ENCODE data around the gene KCNQ2.

Gene KCNQ2

GRCh38 chr20:63471002-63471716 lies 1.3 kb downstream of the KCNQ2 start:
- DNase-seq (ENCODE audit: low read depth): no peak

DNA sequence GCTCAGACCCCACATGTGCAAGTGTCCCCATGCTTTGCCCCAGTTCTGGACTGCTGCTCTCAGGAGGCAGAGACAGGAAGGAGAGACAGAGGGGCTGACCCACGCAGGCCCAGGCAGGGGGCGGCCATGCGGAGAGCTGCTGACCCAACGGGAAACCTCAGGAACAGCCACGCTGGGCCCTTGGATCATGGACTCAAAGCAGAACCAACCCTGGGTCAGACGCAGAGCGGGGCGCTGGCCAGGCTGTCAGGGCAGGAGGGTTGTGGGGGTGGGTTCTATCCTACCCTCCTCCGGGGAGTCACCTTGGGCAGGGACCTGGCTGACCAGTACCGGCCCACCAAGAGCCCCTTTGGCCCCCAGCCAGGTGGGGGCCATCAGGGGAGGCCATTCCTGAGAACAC lies 2.0 kb downstream of the KCNQ2 start:
- DNase-seq (ENCODE audit: low read depth): no peak

DNA sequence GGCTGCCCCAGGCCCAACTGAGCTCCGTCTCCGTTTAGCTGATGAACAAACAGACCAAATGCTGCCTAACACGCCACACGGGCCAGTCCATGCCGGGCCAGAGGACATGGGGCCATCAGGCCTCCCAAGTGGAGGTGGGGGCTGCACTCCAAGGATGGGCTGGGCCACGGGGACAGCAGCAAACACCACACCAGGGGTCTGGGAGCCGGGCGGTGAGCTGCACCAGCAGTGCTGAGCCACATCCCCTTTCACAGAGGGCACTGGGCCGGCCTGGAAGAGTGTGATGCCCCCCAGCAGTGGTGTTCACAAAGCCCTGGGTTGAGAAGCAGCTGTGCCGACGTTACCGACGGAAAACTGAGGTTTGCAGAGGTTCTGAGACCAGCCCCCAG lies 2.7 kb downstream of the KCNQ2 start:
- DNase-seq (ENCODE audit: low read depth): no peak

DNA sequence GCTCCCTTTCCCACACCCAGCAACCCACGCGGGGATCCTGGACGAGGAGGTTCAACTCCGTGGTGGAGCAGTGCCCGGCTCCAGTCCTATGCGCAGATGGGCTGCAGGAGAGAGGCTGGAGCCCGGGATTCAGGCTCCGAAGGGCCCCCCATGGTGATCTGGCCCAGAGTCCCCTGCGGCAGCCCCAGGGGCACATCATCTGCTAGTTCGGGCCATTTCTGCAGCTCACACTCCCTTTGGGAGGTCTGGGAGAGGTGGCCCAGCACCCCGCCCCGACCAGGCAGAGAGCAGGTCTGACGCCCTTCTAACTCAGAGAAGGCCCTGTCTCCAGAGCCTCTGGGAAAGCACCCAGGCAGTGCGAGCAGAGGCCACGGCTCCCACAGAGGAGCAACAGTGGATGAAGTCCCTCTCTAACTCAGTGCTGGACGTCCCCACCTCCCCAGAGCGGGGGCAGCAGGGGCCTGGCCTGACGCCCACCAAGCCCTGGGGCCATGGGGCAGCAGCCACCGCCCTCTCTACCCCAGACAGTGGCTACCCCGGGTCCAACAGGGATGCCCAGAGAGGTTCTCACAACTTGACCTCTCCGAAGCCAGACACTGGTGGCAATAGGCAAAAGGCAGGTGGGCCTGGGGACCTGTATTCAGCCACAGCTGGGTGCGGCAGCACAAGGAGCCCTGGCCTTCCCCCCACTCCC lies 3.3 kb downstream of the KCNQ2 start:
- no peak for DNase-seq (ENCODE audit: low read depth)

DNA sequence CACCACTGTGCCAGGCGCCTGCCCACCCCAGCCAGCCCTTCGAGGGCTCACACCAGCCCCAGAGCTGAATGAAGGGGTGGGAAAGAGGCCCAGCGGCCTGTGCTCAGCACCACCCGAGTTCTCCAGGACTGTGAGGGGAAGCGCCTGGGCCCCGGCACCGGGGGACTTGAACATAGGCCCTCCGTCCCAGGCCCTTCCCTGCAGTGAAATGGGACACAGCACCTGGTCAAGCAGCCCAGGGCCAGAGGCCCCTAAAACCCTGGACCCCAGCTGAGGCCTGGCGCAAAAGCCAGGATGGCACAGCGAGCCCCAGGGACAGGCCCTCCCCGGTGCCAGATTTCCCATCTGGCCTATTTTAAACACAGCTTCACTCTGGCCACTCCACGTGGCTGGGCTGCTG lies 4.0 kb downstream of the KCNQ2 start:
- no peak for DNase-seq (ENCODE audit: low read depth)

GRCh38 chr20:63467294-63468083 lies 5.0 kb downstream of the KCNQ2 start:
- no peak for DNase-seq (ENCODE audit: low read depth)

DNA sequence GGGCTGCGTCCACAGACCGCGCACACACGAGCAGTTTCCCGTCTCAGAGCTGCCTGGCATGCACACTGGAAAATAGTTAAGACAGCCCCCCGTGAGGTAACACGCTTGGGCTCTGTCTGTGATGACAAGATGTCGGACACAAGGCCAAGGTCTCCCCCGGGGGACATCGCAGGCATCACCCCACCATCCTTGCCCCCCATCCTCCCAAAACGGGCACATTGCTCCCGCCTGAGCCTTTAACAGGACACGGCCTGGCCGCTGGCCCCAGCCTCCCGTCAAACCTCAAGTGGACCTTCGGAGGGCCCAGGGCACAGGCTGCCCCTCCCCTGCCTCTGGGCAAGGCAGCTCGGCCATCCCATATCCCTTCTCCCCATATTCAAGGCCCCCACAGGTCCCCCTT lies 5.6 kb downstream of the KCNQ2 start:
- no peak for DNase-seq (ENCODE audit: low read depth)

- no peak for DNase-seq (ENCODE audit: low read depth)
Measured at GRCh38 chr20:63466250-63466825, 6.1 kb downstream of the KCNQ2 start.

- no peak for DNase-seq (ENCODE audit: low read depth)
Measured at GRCh38 chr20:63465380-63466249, 6.8 kb downstream of the KCNQ2 start.

GRCh38 chr20:63464289-63464635 lies 8.2 kb downstream of the KCNQ2 start:
- DNase-seq (ENCODE audit: low read depth): no peak

DNA sequence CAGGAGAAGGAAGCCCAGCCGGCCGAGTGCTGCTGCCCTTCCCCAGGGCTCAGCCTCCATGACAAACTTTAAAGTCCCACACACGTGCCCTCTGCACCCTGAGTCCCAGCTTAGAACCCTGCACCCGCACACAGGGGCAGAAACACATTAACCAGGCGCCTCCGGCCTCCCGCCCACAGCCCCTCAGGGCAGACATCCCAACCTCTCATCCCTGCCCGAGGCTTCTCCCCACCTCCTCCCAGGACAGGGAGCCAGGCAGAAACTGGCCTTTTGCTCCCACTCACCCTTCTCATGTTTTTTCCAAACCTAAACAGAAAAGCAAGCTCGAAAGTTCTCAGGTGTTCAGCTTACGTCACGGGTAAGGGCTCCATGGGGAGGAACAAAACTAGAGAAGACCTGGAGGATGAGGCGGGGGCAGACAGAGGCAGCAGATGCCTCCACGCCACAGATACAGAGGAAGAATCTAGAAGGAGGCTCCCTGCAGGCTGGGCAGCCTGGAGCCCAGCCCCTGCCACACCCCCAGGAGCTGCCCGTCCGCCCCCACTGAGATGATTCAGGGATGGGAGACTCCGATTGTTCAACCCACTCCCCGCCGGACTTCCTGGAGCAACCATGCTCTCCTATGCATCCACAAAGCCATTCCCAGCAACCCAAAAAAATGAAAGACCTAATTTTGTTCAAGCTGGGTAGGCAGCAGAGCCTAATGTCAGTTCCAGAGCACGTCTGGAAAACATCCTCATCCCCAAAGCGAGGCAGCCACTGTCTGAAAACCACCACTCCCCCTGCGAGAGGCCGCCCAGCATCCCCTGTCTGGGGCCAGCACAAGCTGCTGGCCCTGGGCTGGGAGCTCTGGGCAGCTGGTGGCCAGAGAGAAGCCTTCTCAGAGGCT lies 8.8 kb downstream of the KCNQ2 start:
- DNase-seq (ENCODE audit: low read depth): no peak

- no peak for DNase-seq (ENCODE audit: low read depth)
Measured at GRCh38 chr20:63462244-63462643, 10.2 kb downstream of the KCNQ2 start.

- no peak for DNase-seq (ENCODE audit: low read depth)
Measured at GRCh38 chr20:63461104-63461763, 11.2 kb downstream of the KCNQ2 start.

- DNase-seq (ENCODE audit: low read depth): no peak
Measured at GRCh38 chr20:63459070-63459380, 13.4 kb downstream of the KCNQ2 start.

DNA sequence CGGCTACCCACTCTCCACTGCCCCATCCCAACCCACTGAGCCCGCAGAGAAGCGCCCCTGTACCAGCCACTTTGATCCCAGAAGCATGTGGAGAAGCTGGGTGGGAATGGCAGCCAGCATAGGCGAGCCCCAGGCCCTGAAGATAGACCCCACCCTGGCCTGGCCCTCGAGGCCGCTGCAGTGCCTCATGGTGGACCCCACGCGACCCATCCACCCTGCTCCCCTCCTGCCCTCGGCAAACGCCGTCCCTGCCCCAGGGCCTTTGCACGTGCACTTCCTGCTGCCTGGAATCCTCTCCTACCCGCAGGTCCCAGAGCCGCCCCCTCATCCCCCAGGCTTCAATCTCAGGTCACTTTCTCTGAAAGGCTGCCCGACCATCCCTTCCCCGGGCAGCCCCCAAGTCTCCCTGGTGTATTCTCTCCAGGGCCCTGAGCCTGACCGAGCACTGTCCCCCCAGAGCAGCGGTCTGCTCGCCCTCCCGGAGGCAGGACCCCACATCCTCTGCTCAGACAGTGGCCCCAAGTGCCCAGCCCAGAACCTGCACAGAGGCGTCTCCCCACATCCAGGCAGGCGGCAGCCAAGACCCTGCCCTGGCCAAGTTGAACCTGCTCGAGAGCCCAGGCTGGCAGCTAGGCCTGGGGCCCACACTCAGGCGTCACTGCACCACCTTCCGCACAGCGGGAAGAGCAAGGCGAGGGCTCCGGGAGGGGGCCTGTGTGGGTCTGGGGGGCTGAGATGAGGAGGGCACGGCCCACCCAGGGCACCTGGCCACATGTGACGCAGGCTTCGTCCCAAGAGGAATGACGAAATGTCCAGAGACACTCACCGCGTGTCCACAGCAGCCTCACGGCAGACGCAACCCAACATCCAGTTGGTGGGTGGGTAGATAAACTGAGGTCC lies 14.0 kb downstream of the KCNQ2 start:
- DNase-seq (ENCODE audit: low read depth): no peak

DNA sequence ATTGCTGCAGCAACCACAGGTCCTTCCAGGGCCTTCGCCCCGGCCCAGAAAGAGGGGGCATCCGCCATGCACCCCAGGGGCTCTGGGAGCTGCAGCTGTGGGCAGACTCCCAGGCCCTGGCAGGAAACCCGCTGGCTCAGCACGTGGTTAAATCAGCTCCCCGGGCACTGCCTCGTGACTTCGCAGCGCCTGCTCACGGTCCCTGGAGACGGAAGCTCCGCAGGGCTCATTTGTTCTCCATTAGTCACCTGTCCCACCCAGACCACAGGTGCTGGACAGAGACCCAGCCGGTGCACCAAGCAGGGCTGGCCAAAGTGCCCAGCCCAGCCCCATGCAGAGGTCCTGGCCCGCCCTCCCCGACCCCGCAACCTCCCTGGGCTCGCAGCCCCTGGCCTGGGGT lies 14.7 kb downstream of the KCNQ2 start:
- no peak for DNase-seq (ENCODE audit: low read depth)

- DNase-seq (ENCODE audit: low read depth): no peak
Measured at GRCh38 chr20:63456429-63457284, 15.8 kb downstream of the KCNQ2 start.

DNA sequence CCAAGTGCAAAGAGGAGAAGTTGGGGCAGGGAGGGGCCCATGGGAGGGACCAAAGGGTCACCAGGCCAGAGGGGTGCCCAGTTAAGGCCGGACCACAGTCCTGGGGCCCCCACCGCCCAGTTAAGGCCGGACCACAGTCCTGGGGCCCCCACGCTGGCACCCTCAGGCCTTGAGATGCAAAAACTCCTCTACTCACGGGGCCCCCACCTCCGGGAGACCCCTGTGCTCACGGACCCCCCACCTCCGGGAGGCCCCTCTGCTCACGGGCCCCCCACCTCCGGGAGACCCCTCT lies 16.9 kb downstream of the KCNQ2 start:
- no peak for DNase-seq (ENCODE audit: low read depth)

Data from stimulated activated CD8-positive, alpha-beta memory T cell treated with anti-CD3 and anti-CD28 coated beads, Interleukin-7, amount 100 ng/mL, for 24 hours (primary cell).